ENCODE measurements around the gene CDH13. TPM values are rescaled to one million over a fixed set of nuclear protein-coding genes. Genes with fewer than 3 reads are reported as not detected.

CDH13 gene
- polyA plus RNA-seq, 1 donor from 2014 or later: 3.2 TPM

DNA sequence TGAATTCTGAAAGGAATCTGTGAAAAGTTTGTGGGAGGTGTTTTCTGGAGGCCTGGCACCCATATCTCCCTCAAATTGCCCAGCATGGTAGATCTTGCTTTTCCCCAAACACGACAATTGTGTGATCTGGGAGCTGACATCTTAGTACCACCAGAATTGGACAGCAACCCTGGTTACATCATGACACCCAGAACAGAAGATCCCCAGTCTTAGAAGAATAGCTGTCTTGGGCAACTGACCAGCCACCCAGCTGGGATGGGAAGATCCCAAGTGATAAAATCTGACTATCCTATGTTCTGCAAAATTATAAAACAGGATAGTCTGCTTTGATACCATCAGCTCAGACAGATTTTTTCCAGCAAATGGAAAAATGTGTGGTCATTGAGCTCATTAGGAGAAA, 235.3 kb downstream of the CDH13 start:
- Histone ChIP-seq H3K9ac (ENCODE audit: low read length) (no peak overlapping the region), H3K4me2 (ENCODE audit: low read length) (no peak overlapping the region), H3K9me3 (ENCODE audit: low read length) (no peaks in the 10 kb centered on the region), H3K27ac (ENCODE audit: low read length) (no peak overlapping the region), H3K27me3 (ENCODE audit: insufficient read depth, low read depth, low read length) (no peaks in the 10 kb centered on the region), H4K20me1 (ENCODE audit: insufficient read depth) (no peaks in the 10 kb centered on the region), H3F3A (ENCODE audit: insufficient read depth, low read length, poor library complexity, severe bottlenecking) (no peaks in the 10 kb centered on the region), H2AFZ (ENCODE audit: low read depth, low read length) (no peak overlapping the region), H3K4me3 (ENCODE audit: low read length) (no peak overlapping the region), H3K79me2 (replicated peaks; ENCODE audit: insufficient read depth, low read length) (no peaks in the 10 kb centered on the region), H3K36me3 (ENCODE audit: insufficient read depth, low read length) (no peaks in the 10 kb centered on the region), H3K9me2 (ENCODE audit: insufficient read depth, low read length) (no peaks in the 10 kb centered on the region)
- TF ChIP-seq RAD21 (conservative IDR thresholded peaks at IDR 0.05) (no peak), MXI1 (conservative IDR thresholded peaks at IDR 0.05; ENCODE audit: poor library complexity, severe bottlenecking) (no peak), TAF1 (IDR thresholded peaks at IDR 0.05; ENCODE audit: low read depth) (no peak), EP300 (conservative IDR thresholded peaks at IDR 0.05; ENCODE audit: poor library complexity, severe bottlenecking) (no peak), POLR2AphosphoS5 (IDR thresholded peaks at IDR 0.05) (no peak), SMC3 (conservative IDR thresholded peaks at IDR 0.05; ENCODE audit: poor library complexity) (no peak)
- TF ChIP-seq, protein P1, sequence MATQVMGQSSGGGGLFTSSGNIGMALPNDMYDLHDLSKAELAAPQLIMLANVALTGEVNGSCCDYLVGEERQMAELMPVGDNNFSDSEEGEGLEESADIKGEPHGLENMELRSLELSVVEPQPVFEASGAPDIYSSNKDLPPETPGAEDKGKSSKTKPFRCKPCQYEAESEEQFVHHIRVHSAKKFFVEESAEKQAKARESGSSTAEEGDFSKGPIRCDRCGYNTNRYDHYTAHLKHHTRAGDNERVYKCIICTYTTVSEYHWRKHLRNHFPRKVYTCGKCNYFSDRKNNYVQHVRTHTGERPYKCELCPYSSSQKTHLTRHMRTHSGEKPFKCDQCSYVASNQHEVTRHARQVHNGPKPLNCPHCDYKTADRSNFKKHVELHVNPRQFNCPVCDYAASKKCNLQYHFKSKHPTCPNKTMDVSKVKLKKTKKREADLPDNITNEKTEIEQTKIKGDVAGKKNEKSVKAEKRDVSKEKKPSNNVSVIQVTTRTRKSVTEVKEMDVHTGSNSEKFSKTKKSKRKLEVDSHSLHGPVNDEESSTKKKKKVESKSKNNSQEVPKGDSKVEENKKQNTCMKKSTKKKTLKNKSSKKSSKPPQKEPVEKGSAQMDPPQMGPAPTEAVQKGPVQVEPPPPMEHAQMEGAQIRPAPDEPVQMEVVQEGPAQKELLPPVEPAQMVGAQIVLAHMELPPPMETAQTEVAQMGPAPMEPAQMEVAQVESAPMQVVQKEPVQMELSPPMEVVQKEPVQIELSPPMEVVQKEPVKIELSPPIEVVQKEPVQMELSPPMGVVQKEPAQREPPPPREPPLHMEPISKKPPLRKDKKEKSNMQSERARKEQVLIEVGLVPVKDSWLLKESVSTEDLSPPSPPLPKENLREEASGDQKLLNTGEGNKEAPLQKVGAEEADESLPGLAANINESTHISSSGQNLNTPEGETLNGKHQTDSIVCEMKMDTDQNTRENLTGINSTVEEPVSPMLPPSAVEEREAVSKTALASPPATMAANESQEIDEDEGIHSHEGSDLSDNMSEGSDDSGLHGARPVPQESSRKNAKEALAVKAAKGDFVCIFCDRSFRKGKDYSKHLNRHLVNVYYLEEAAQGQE (IDR thresholded peaks at IDR 0.05; ENCODE audit: borderline replicate concordance): no peak

DNA sequence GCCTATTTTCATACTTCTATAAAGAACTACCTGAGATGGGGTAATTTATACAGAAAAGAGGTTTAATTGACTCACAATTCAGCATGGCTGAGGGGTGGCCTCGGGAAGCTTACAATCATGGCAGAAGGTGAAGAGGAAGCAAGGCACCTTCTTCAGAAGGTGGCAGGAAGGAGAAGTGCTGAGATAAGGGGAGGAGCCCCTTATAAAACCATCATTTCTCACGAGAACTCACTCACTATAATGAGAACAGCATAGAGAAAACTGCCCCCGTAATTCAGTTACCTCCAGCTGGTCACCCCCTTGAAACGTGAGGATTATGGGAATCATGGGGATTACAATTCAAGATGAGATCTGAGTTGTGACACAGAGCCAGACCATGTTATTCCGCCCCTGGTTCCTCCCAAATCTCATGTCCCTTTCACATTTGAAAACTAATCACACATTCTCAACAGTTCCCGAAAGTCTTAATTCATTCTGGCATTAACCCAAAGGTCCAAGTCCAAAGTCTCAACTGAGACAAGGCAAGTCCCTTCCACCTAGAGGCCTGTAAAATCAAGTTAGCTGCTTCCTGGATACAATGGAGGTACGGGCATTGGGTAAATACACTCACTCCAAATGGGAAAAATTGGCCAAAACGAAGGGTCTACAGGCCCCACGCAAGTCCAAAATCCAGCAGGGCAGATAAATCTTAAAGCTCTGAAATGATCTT, 237.7 kb downstream of the CDH13 start:
- Histone ChIP-seq H4K20me1 (ENCODE audit: insufficient read depth) (no peaks in the 10 kb centered on the region), H3K9ac (ENCODE audit: low read length) (no peak overlapping the region), H3K27ac (ENCODE audit: low read length) (no peak overlapping the region), H3K4me3 (ENCODE audit: low read length) (no peak overlapping the region), H3F3A (ENCODE audit: insufficient read depth, low read length, poor library complexity, severe bottlenecking) (no peaks in the 10 kb centered on the region), H2AFZ (ENCODE audit: low read depth, low read length) (no peak overlapping the region), H3K27me3 (ENCODE audit: insufficient read depth, low read depth, low read length) (no peaks in the 10 kb centered on the region), H3K36me3 (ENCODE audit: insufficient read depth, low read length) (no peaks in the 10 kb centered on the region), H3K9me2 (ENCODE audit: insufficient read depth, low read length) (no peaks in the 10 kb centered on the region), H3K4me2 (ENCODE audit: low read length) (no peak overlapping the region), H3K79me2 (replicated peaks; ENCODE audit: insufficient read depth, low read length) (no peaks in the 10 kb centered on the region), H3K9me3 (ENCODE audit: low read length) (no peaks in the 10 kb centered on the region)
- TF ChIP-seq POLR2AphosphoS5 (IDR thresholded peaks at IDR 0.05) (no peak), RAD21 (conservative IDR thresholded peaks at IDR 0.05) (no peak), CTCF (IDR thresholded peaks at IDR 0.05; ENCODE audit: poor library complexity, severe bottlenecking) (no peak), MXI1 (conservative IDR thresholded peaks at IDR 0.05; ENCODE audit: poor library complexity, severe bottlenecking) (no peak), TAF1 (IDR thresholded peaks at IDR 0.05; ENCODE audit: low read depth) (no peak), EP300 (conservative IDR thresholded peaks at IDR 0.05; ENCODE audit: poor library complexity, severe bottlenecking) (no peak)
- TF ChIP-seq, protein P1 (IDR thresholded peaks at IDR 0.05; ENCODE audit: borderline replicate concordance): no peak

Data from neural cell (in vitro differentiated cells).